SU-DHL-6 (cell line): ENCODE results near the gene FRS2.

Experiments used
- H2AFZ ChIP-seq: fragments of 200-600 bp; sonication (generic); 2 replicates; pipeline ENCODE4 v1.6.1; 2014; ENCODE audit warnings: low read depth, mild to moderate bottlenecking, moderate library complexity, mixed read lengths, antibody characterized with exemption, low read length; ENCODE audit not compliant: severe bottlenecking
- H3F3A ChIP-seq: fragments of 200-600 bp; shearing (Covaris generic); 2 replicates; pipeline ENCODE4 v1.6.0; 2016; ENCODE audit warnings: antibody characterized with exemption, mild to moderate bottlenecking; ENCODE audit not compliant: insufficient read depth
- H3K27ac ChIP-seq: fragments of 200-600 bp; sonication (generic); 2 replicates; pipeline ENCODE4 v1.5.1; 2016; ENCODE audit warnings: low read depth, mild to moderate bottlenecking, low read length, moderate library complexity, mixed read lengths
- H3K27me3 ChIP-seq: fragments of 200-600 bp; sonication (generic), shearing (Covaris generic); 2 replicates; pipeline ENCODE4 v1.6.0; 2014; ENCODE audit warnings: mild to moderate bottlenecking, low read length
- H3K36me3 ChIP-seq: fragments of 200-600 bp; sonication (generic); 2 replicates; pipeline ENCODE4 v1.6.1; 2014; ENCODE audit warnings: mild to moderate bottlenecking, low read length, mixed read lengths
- H3K4me2 ChIP-seq: fragments of 300-600, 200-600 bp; shearing (Covaris generic), sonication (generic); 2 replicates; pipeline ENCODE4 v1.6.0; 2014; ENCODE audit warnings: low read length, low read depth, mild to moderate bottlenecking; ENCODE audit not compliant: poor library complexity, severe bottlenecking
- H3K4me3 ChIP-seq: fragments of 200-600 bp; sonication (generic); 2 replicates; pipeline ENCODE4 v1.5.1; 2014; ENCODE audit warnings: antibody characterized with exemption, low read length, mild to moderate bottlenecking, mixed read lengths; ENCODE audit not compliant: insufficient read depth, poor library complexity, severe bottlenecking
- H3K79me2 ChIP-seq: fragments of 200-600 bp; sonication (generic); 2 replicates; pipeline ENCODE4 v1.6.1; 2014; ENCODE audit warnings: mild to moderate bottlenecking, low read length, moderate library complexity; ENCODE audit not compliant: insufficient read depth
- H3K9ac ChIP-seq: fragments of 200-600 bp; sonication (generic); 2 replicates; pipeline ENCODE4 v1.7.0; 2014; ENCODE audit warnings: mild to moderate bottlenecking, low read length
- H3K9me2 ChIP-seq: fragments of 200-600 bp; sonication (generic); replicated peaks from 2 replicates; pipeline ENCODE4 v1.6.1; 2014; ENCODE audit warnings: low read length; ENCODE audit not compliant: insufficient read depth
- H3K9me3 ChIP-seq: fragments of 200-600 bp; sonication (generic); 2 replicates; pipeline ENCODE4 v1.6.1; 2014; ENCODE audit warnings: low read length, mixed read lengths; ENCODE audit not compliant: insufficient read depth
- H4K20me1 ChIP-seq: fragments of 200-600 bp; sonication (generic); 2 replicates; pipeline ENCODE4 v1.6.1; 2014; ENCODE audit warnings: low read depth, mild to moderate bottlenecking, antibody characterized with exemption, low read length, moderate library complexity, mixed read lengths
- EZH2phosphoT487 ChIP-seq: fragments of 200-600 bp; sonication (generic), shearing (Covaris generic); conservative IDR thresholded peaks from 2 replicates; pipeline ENCODE4 v1.6.1; 2018; ENCODE audit warnings: mild to moderate bottlenecking, antibody characterized with exemption, low read length, moderate library complexity, mixed read lengths
- TF ChIP-seq, protein P1 (sequence below): fragments of 200-600 bp; sonication (generic); IDR thresholded peaks from one replicate; pipeline ENCODE4 v1.5.1; 2017; ENCODE audit warnings: antibody characterized with exemption, mild to moderate bottlenecking, low read length, moderate library complexity; ENCODE audit not compliant: insufficient read depth, poor library complexity, severe bottlenecking

FRS2 gene

DNA sequence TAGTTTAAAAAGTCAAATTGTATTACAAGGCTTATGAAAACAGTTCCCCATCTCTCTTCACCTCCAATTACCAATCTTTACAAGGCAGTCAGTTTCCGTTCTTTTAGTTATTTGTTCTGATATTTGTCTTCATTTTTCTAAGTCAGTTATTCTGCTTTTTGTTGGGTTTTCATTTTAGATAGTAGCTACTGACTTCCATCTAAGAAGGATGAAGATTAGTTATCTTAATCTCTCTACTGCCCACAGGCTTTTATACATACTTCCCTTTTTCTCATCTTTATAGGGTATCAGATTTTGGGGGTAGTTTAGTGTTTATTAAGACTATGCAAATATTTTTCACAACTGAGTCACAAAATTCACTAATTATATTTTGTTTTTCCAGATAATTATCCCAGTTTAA lies 38.4 kb downstream of the FRS2 start:
- H3K27ac ChIP-seq: no peak overlapping the region

GRCh38 chr12:69509308-69509736 lies 39.1 kb downstream of the FRS2 start:
- Histone ChIP-seq H3K9ac (no peak overlapping the region), H3K9me3 (no peaks in the 10 kb centered on the region), H3K27me3 (no peaks in the 10 kb centered on the region), H3K4me3 (no peak overlapping the region), H3K4me2 (no peak overlapping the region), H4K20me1 (peaks cover 18% of the 10 kb centered on the region), H3K9me2 (no peaks in the 10 kb centered on the region), H2AFZ (no peak overlapping the region), H3K36me3 (no peaks in the 10 kb centered on the region), H3F3A (no peaks in the 10 kb centered on the region), H3K79me2 (peaks cover 57% of the 10 kb centered on the region), H3K27ac (no peak overlapping the region)
- TF ChIP-seq, protein P1, sequence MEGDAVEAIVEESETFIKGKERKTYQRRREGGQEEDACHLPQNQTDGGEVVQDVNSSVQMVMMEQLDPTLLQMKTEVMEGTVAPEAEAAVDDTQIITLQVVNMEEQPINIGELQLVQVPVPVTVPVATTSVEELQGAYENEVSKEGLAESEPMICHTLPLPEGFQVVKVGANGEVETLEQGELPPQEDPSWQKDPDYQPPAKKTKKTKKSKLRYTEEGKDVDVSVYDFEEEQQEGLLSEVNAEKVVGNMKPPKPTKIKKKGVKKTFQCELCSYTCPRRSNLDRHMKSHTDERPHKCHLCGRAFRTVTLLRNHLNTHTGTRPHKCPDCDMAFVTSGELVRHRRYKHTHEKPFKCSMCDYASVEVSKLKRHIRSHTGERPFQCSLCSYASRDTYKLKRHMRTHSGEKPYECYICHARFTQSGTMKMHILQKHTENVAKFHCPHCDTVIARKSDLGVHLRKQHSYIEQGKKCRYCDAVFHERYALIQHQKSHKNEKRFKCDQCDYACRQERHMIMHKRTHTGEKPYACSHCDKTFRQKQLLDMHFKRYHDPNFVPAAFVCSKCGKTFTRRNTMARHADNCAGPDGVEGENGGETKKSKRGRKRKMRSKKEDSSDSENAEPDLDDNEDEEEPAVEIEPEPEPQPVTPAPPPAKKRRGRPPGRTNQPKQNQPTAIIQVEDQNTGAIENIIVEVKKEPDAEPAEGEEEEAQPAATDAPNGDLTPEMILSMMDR: no peak
- TF ChIP-seq EZH2phosphoT487: no peak

More for the DNA sequence above, 38.4 kb downstream of the FRS2 start:
- Histone ChIP-seq H4K20me1 (peaks cover 18% of the 10 kb centered on the region), H2AFZ (no peak overlapping the region), H3K9me2 (no peaks in the 10 kb centered on the region), H3K79me2 (peaks cover 62% of the 10 kb centered on the region), H3K9me3 (no peaks in the 10 kb centered on the region), H3K36me3 (no peaks in the 10 kb centered on the region), H3F3A (no peaks in the 10 kb centered on the region), H3K4me2 (no peak overlapping the region), H3K9ac (no peak overlapping the region), H3K4me3 (no peak overlapping the region), H3K27me3 (no peaks in the 10 kb centered on the region)
- TF ChIP-seq, protein P1: no peak
- TF ChIP-seq EZH2phosphoT487: no peak

DNA sequence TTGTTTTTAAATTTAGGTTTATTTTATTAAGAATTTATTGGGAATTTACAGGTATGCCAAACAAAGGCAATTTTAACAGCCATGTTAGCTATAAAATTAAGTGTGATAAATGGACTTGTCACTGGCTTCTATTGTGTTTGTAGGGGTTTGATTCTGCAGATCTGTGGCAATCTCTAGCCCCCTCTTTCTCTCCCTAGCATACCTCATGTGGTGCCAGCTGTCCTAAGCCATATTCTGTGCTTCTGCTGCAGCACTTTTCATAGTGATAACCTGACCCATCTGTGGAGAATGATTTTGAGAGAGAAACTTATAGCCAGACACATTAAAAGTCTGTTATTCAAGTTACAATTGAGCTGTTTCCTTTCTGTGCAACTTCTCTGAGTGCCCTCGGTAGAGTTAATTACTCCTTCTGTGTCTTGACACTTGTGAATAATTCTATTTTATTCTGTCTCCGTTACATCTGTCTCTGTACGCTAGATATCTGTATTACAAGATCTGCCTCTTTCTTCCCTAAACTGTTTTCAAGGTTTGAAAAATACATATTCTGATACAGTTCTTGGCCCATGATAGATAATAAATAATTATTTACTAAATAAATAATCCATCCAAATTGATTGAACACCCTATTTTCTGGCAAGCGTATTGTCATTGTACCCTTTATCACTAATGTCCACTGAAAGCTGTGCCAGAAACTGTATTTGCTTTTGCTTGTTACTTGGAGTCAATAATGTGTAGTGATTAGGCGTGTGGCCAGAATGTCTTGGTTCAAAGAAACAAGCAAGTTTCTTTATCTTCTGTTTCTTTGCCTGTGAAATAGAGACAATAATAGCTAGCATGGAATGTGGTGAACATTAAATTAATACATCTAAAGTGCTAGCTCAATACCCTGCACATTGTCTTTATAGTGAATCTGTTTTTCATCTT lies 40.0 kb downstream of the FRS2 start:
- Histone ChIP-seq H4K20me1 (peaks cover 18% of the 10 kb centered on the region), H3K27ac (no peak overlapping the region), H3K9me2 (no peaks in the 10 kb centered on the region), H3K4me3 (no peak overlapping the region), H3K9me3 (no peaks in the 10 kb centered on the region), H3K9ac (no peak overlapping the region), H2AFZ (no peak overlapping the region), H3K4me2 (no peak overlapping the region), H3K79me2 (peaks cover 51% of the 10 kb centered on the region), H3F3A (no peaks in the 10 kb centered on the region), H3K27me3 (no peaks in the 10 kb centered on the region), H3K36me3 (no peaks in the 10 kb centered on the region)
- TF ChIP-seq EZH2phosphoT487: no peak
- TF ChIP-seq, protein P1: no peak
